Gastrocnemius medialis (tissue), 4 donors: ENCODE data around the gene PTBP2.

Experiments used
- POLR2A ChIP-seq, 2 donors: fragments of 450-650 bp; IDR thresholded peaks; one replicate each; pipeline ENCODE4 v1.6.1; 2017; ENCODE audit warnings: antibody characterized with exemption in 2 of 2, mild to moderate bottlenecking in 2 of 2, moderate library complexity in 2 of 2
- TF ChIP-seq, protein P1 (sequence below), 5 experiments: fragments of 450-650 bp in 3 of 5; fragments of 200-600 bp in 2 of 5; sonication (generic) in 2 of 5; IDR thresholded peaks in 4 of 5; conservative IDR thresholded peaks in 1 of 5; 1 replicate in 4 of 5; 2 replicates in 1 of 5; pipeline ENCODE4 v1.5.1; 2016 to 2019; ENCODE audit warnings: antibody characterized with exemption in 5 of 5, mild to moderate bottlenecking in 3 of 5, moderate library complexity in 3 of 5

DNA sequence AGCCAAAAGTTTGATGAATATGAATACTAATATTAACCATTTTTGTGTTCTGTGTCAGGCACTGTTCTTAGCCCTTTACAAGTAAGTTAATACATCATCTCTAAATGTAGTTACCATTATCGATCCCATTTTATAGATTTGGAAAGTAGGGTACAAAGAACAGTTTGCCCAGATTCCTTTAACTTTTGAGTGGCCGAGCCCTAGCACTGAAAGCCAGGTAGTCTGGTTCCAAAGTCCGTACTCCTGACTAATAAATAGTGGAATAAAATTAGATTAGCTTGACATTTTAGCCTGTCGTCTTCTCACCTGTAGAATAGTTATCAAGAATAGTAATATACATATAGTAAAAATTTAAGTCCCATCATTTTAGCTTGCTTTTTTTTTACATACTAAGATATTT is 70.6 kb downstream of the PTBP2 start:
- TF ChIP-seq, protein P1, sequence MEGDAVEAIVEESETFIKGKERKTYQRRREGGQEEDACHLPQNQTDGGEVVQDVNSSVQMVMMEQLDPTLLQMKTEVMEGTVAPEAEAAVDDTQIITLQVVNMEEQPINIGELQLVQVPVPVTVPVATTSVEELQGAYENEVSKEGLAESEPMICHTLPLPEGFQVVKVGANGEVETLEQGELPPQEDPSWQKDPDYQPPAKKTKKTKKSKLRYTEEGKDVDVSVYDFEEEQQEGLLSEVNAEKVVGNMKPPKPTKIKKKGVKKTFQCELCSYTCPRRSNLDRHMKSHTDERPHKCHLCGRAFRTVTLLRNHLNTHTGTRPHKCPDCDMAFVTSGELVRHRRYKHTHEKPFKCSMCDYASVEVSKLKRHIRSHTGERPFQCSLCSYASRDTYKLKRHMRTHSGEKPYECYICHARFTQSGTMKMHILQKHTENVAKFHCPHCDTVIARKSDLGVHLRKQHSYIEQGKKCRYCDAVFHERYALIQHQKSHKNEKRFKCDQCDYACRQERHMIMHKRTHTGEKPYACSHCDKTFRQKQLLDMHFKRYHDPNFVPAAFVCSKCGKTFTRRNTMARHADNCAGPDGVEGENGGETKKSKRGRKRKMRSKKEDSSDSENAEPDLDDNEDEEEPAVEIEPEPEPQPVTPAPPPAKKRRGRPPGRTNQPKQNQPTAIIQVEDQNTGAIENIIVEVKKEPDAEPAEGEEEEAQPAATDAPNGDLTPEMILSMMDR (IDR thresholded peaks at IDR 0.05 in 4 of 5, conservative IDR thresholded peaks at IDR 0.05 in 1 of 5) = no peak
- no peak for TF ChIP-seq POLR2A (IDR thresholded peaks at IDR 0.05)
